SK-N-SH (cell line): ENCODE results near the gene POLQ. TPM values are rescaled to one million over a fixed set of nuclear protein-coding genes. Genes with fewer than 3 reads are reported as not detected.
A peak's percentile ranks its signal among the peaks of the same experiment; 100 is the strongest.

Experiments used
- CTCF ChIA-PET: fragments of 300-600, 350-600 bp; formaldehyde crosslinking; extraction: SDS; loops from one replicate; lab custom pipeline; 2021; lab: Yijun Ruan, JAX
- POLR2A ChIA-PET: fragments of 350-600 bp; sonication (Branson Sonifier 250); formaldehyde crosslinking; extraction: SDS; loops from one replicate; lab custom pipeline; 2020; ENCODE audit warnings: antibody characterized with exemption, inconsistent platforms; lab: Yijun Ruan, JAX
- DNase-seq: peaks from one replicate; pipeline ENCODE4 v3.0.0; 2012
- H2AFZ ChIP-seq: fragments of 200-600 bp; sonication (generic); 2 replicates; pipeline ENCODE4 v1.8.1; 2016; ENCODE audit warnings: antibody characterized with exemption, mild to moderate bottlenecking, low read depth
- H3F3A ChIP-seq: fragments of 200-600 bp; sonication (generic); replicated peaks from 2 replicates; pipeline ENCODE3; 2016; ENCODE audit warnings: antibody characterized with exemption, mild to moderate bottlenecking; ENCODE audit not compliant: insufficient read depth
- H3K27ac ChIP-seq, 2 experiments: fragments of 200-500 bp in 1 of 2; fragments of 200-600 bp in 1 of 2; sonication (Bioruptor generic) in 1 of 2; sonication (generic), shearing (Covaris generic) in 1 of 2; 2 replicates each; pipeline versions ENCODE4 v1.5.1 to v1.6.1; 2014 to 2016; ENCODE audit warnings: low read depth in 2 of 2, inconsistent platforms in 1 of 2, low read length in 1 of 2, mild to moderate bottlenecking in 1 of 2, mixed read lengths in 1 of 2
- H3K27me3 ChIP-seq: fragments of 200-600 bp; sonication (generic), shearing (Covaris generic); 2 replicates; pipeline ENCODE4 v1.6.1; 2016; ENCODE audit warnings: mixed run types; ENCODE audit not compliant: insufficient read depth
- H3K36me3 ChIP-seq, 2 experiments: fragments of 200-500 bp in 1 of 2; fragments of 200-600 bp in 1 of 2; sonication (Bioruptor generic) in 1 of 2; sonication (generic) in 1 of 2; replicated peaks in 1 of 2; 2 replicates each; pipeline versions ENCODE3 to v1.5.1; 2014 to 2016; ENCODE audit warnings: low read length in 1 of 2, mild to moderate bottlenecking in 1 of 2; ENCODE audit not compliant: insufficient read depth in 2 of 2, control insufficient read depth in 1 of 2
- H3K4me1 ChIP-seq, 2 experiments: fragments of 200-500 bp in 1 of 2; fragments of 200-600 bp in 1 of 2; sonication (Bioruptor generic) in 1 of 2; sonication (generic), shearing (Covaris generic) in 1 of 2; 2 replicates each; pipeline versions ENCODE4 v1.5.1 to v1.6.1; 2014 to 2016; ENCODE audit warnings: low read depth in 1 of 2, low read length in 1 of 2, mixed run types in 1 of 2; ENCODE audit not compliant: insufficient read depth in 2 of 2, control insufficient read depth in 1 of 2
- H3K4me2 ChIP-seq: fragments of 200-600 bp; sonication (generic), shearing (Covaris generic); 2 replicates; pipeline ENCODE4 v1.6.1; 2017; ENCODE audit warnings: mixed run types
- H3K4me3 ChIP-seq, 2 experiments: fragments of 200-500 bp in 1 of 2; fragments of 200-600 bp in 1 of 2; sonication (Bioruptor generic) in 1 of 2; sonication (generic), shearing (Covaris generic) in 1 of 2; 2 replicates each; pipeline versions ENCODE4 v1.5.1 to v1.8.1; 2014 to 2016; ENCODE audit warnings: low read depth in 2 of 2, inconsistent platforms in 1 of 2, low read length in 1 of 2, mild to moderate bottlenecking in 1 of 2, mixed read lengths in 1 of 2, moderate library complexity in 1 of 2
- H3K79me2 ChIP-seq: fragments of 200-600 bp; sonication (generic); 2 replicates; pipeline ENCODE4 v1.8.1; 2017; ENCODE audit warnings: mild to moderate bottlenecking; ENCODE audit not compliant: insufficient read depth
- H3K9ac ChIP-seq: fragments of 200-600 bp; sonication (generic); 2 replicates; pipeline ENCODE4 v1.6.1; 2017; ENCODE audit warnings: mixed run types
- H3K9me2 ChIP-seq: fragments of 200-600 bp; sonication (generic); 2 replicates; pipeline ENCODE4 v1.6.1; 2017; ENCODE audit warnings: mixed run types
- H3K9me3 ChIP-seq: fragments of 200-600 bp; sonication (generic); 2 replicates; pipeline ENCODE4 v1.6.1; 2017; ENCODE audit warnings: mixed run types, mild to moderate bottlenecking, moderate library complexity
- H4K20me1 ChIP-seq: fragments of 200-600 bp; sonication (generic); 2 replicates; pipeline ENCODE4 v1.6.1; 2017; ENCODE audit warnings: mild to moderate bottlenecking, mixed run types; ENCODE audit not compliant: insufficient read depth
- EZH2phosphoT487 ChIP-seq: fragments of 200-600 bp; sonication (generic); IDR thresholded peaks from 2 replicates; pipeline ENCODE4 v1.6.1; 2017; ENCODE audit warnings: low read depth, mixed run types, mild to moderate bottlenecking, antibody characterized with exemption, moderate library complexity, borderline replicate concordance
- FOSL2 ChIP-seq: IDR thresholded peaks from 2 replicates; pipeline ENCODE4 v1.4.0; 2012; ENCODE audit warnings: low read depth, mild to moderate bottlenecking, moderate library complexity, borderline replicate concordance
- GABPA ChIP-seq: IDR thresholded peaks from 2 replicates; pipeline ENCODE4 v1.4.0; 2012; ENCODE audit warnings: low read depth, mild to moderate bottlenecking
- GATA2 ChIP-seq: sonication (generic); formaldehyde crosslinking; IDR thresholded peaks from 2 replicates; pipeline ENCODE4 v1.5.0; 2020; ENCODE audit warnings: mild to moderate bottlenecking, missing genetic modification reagents
- MEF2A ChIP-seq: IDR thresholded peaks from 2 replicates; pipeline ENCODE4 v1.4.0; 2012; ENCODE audit warnings: low read depth, borderline replicate concordance
- MXI1 ChIP-seq: IDR thresholded peaks from 2 replicates; pipeline ENCODE4 v1.6.1; 2012; ENCODE audit warnings: mild to moderate bottlenecking, low read depth, low read length, improper control_type of control experiment
- NFIC ChIP-seq: IDR thresholded peaks from 2 replicates; pipeline ENCODE4 v1.4.0; 2012; ENCODE audit warnings: borderline replicate concordance
- NRF1 ChIP-seq: IDR thresholded peaks from 2 replicates; pipeline ENCODE4 v1.6.1; 2012; ENCODE audit warnings: low read depth, mild to moderate bottlenecking, low read length
- POLR2AphosphoS5 ChIP-seq: IDR thresholded peaks from 2 replicates; pipeline ENCODE4 v1.6.1; 2012; ENCODE audit warnings: low read depth, low read length
- RCOR1 ChIP-seq: fragments of 150-350 bp; IDR thresholded peaks from 2 replicates; pipeline ENCODE4 v1.6.1; 2017; ENCODE audit warnings: antibody characterized with exemption, low read length
- SIN3A ChIP-seq: IDR thresholded peaks from 2 replicates; pipeline ENCODE4 v1.6.1; 2012; ENCODE audit warnings: low read depth, mild to moderate bottlenecking, low read length, moderate library complexity, borderline replicate concordance
- TCF12 ChIP-seq: IDR thresholded peaks from 2 replicates; pipeline ENCODE4 v1.4.0; 2012
- TEAD4 ChIP-seq: IDR thresholded peaks from 2 replicates; pipeline ENCODE4 v1.4.0; 2012; ENCODE audit warnings: mild to moderate bottlenecking, borderline replicate concordance; ENCODE audit not compliant: insufficient read depth
- YY1 ChIP-seq: IDR thresholded peaks from 2 replicates; pipeline ENCODE4 v1.4.0; 2012; ENCODE audit warnings: low read depth, mild to moderate bottlenecking
- WGBS: methylation state at CpG from one replicate; pipeline ENCODE4 v1.1.6; 2017; ENCODE audit warnings: low lambda C conversion rate; 5-methylcytosine and 5-hydroxymethylcytosine counted together
- polyA plus RNA-seq, 3 experiments: library from polyadenylated mRNA; depleted of rRNA; stranded (reverse); fragments of >200 nt; gene quantifications; 2 replicates each; pipeline ENCODE4 v1.2.3, GENCODE V29; 2012
- TF ChIP-seq, protein P1 (sequence below): fragments of 150-350 bp; IDR thresholded peaks from 2 replicates; pipeline ENCODE4 v1.6.1; 2017; ENCODE audit warnings: antibody characterized with exemption, low read length, low read depth, borderline replicate concordance
- TF ChIP-seq, protein P2 (sequence below): fragments of 200-600 bp; sonication (generic); IDR thresholded peaks from 2 replicates; pipeline ENCODE4 v1.6.1; 2017; ENCODE audit warnings: antibody characterized with exemption, mild to moderate bottlenecking, moderate library complexity
- TF ChIP-seq, protein P3 (sequence below): IDR thresholded peaks from 2 replicates; pipeline ENCODE4; 2012

The POLQ gene
- polyA plus RNA-seq, 1 of the 3 experiments (the other 2 are of a cell fraction), result 1.4 TPM

DNA sequence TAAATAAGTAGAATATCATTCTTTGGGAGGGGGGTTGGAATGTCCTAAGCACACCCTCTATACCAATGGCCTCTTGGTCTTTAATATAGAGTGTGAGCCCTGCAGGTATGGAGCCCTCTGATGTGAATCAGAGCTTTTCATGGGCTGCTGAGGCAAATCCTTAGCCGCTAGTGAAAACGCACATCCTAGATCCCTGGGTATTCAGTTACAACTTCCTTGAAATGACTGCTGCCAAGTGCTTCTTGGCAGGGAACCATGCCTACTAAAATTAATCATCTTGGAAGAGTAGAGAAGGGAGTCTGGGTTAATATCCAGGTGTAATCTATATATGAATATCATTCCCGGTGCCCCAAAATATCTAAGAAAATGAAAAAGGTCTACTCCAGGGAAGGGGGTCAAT, 109.1 kb downstream of the POLQ start:
- H3K9me2 ChIP-seq, result no peaks in the 10 kb centered on the region
- H3K27me3 ChIP-seq, result no peaks in the 10 kb centered on the region
- ChIA-PET CTCF (interaction anchor here (1.0 kb wide), 1 partner anchor 21 kb away, joined by 3 read pairs; no protein-coding TSS in a partner anchor), POLR2A (no interaction called here)
- H3F3A ChIP-seq, result no peaks in the 10 kb centered on the region
- peaks cover 4 to 5% of the 10 kb centered on the region in 2 experiments for H3K36me3 ChIP-seq
- H3K9me3 ChIP-seq, result no peaks in the 10 kb centered on the region
- H3K4me3 ChIP-seq, result no peak overlapping the region
- no peak overlapping the region for H3K4me2 ChIP-seq
- H4K20me1 ChIP-seq, result no peaks in the 10 kb centered on the region
- H3K27ac ChIP-seq, result no peak overlapping the region
- TF ChIP-seq, protein P1, sequence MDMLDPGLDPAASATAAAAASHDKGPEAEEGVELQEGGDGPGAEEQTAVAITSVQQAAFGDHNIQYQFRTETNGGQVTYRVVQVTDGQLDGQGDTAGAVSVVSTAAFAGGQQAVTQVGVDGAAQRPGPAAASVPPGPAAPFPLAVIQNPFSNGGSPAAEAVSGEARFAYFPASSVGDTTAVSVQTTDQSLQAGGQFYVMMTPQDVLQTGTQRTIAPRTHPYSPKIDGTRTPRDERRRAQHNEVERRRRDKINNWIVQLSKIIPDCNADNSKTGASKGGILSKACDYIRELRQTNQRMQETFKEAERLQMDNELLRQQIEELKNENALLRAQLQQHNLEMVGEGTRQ, result no peak
- TF ChIP-seq NFIC, result 0 out of 2 replicates have a peak, but pooled peaks have one; percentile 17
- TF ChIP-seq NRF1, result no peak
- no peak overlapping the region for H2AFZ ChIP-seq
- WGBS, result 91% methylated on average over 3 of the region's 3 CpGs
- DNase-seq, result no peak
- H3K4me1 ChIP-seq, result no peaks in the 10 kb centered on the region
- no peaks in the 10 kb centered on the region for H3K79me2 ChIP-seq
- H3K9ac ChIP-seq, result no peak overlapping the region

DNA sequence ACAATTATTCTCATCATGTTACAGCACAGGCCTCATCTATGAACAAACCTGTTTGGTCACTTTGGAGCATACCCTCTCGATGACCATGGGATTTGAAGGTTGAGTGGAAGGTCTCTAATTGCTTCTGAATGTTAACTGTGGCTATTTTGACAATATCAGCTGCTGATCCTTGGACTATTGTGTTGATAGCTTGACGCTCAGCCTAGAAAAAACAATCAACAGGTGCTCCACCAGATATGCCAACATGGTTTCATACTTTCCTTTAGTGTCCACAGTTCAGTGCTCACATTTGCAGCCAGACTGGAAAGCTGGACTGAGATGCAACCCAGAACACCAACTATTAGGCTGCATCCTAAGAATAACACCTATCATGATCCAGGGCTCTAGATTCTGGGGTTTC, 109.7 kb downstream of the POLQ start:
- no peaks in the 10 kb centered on the region for H3K79me2 ChIP-seq
- H3K36me3 ChIP-seq, result peaks cover 5 to 8% of the 10 kb centered on the region in 2 experiments
- CTCF ChIA-PET, result interaction anchor here (1.0 kb wide), 1 partner anchor 21 kb away, joined by 3 read pairs; no protein-coding TSS in a partner anchor
- H3K4me1 ChIP-seq, result no peaks in the 10 kb centered on the region
- POLR2A ChIA-PET, result no interaction called here
- H3K9ac ChIP-seq, result no peak overlapping the region
- H3K27me3 ChIP-seq, result no peaks in the 10 kb centered on the region
- no peaks in the 10 kb centered on the region for H3F3A ChIP-seq
- no peak overlapping the region for H2AFZ ChIP-seq
- H3K9me2 ChIP-seq, result no peaks in the 10 kb centered on the region
- DNase-seq, result no peak
- TF ChIP-seq SIN3A, result no peak
- H3K9me3 ChIP-seq, result no peaks in the 10 kb centered on the region
- 100% methylated on average over 2 of the region's 2 CpGs for WGBS
- H3K4me2 ChIP-seq, result no peak overlapping the region
- no peaks in the 10 kb centered on the region for H4K20me1 ChIP-seq
- no peak overlapping the region for H3K4me3 ChIP-seq
- no peak overlapping the region for H3K27ac ChIP-seq

DNA sequence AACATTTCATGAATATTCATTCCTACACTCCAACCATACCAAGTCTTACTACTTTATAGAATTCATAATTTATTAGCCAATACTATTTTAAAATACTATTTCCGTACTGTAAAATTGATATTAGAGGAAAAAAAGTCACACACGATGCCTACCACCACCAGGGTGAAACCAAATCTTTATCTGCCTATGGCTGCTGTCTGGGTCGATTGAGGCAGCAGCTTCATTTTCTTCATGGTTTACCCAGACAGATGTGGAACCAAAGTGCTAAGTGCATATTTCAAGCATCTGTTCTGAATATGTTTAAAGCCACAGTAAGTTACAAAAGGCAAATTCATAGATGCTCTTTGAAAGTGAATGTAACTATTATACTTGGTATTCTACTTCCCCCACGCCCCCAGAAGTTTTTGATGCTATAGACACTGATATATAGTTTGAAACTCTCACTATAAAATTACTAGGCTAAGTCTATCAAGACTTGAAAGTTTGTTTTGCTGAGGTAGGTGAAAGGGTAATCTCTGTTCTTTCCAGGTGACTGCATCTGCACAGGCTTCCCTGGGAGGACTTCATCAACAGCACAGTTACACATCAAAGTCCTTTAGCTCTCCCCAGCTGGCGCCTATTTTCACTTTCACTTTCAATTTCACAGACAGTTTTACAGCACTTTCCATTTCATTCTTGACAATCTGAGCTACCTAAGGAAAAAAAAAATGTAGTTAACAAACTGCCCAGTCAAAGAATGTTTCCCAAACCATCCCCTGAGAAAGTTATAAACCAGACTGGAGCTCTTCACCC, 113.9 kb downstream of the POLQ start:
- peaks cover 11 to 17% of the 10 kb centered on the region in 2 experiments for H3K36me3 ChIP-seq
- no peak overlapping the region; a peak in 1 of 4 replicates for H3K27ac ChIP-seq
- no peaks in the 10 kb centered on the region for H3K4me1 ChIP-seq
- TF ChIP-seq GABPA (no peak), NRF1 (no peak), RCOR1 (no peak), FOSL2 (no peak), GATA2 (no peak), MXI1 (no peak), EZH2phosphoT487 (no peak), TCF12 (no peak), TEAD4 (no peak), YY1 (no peak), POLR2AphosphoS5 (no peak), MEF2A (no peak)
- TF ChIP-seq, protein P1, result no peak
- TF ChIP-seq, protein P2, sequence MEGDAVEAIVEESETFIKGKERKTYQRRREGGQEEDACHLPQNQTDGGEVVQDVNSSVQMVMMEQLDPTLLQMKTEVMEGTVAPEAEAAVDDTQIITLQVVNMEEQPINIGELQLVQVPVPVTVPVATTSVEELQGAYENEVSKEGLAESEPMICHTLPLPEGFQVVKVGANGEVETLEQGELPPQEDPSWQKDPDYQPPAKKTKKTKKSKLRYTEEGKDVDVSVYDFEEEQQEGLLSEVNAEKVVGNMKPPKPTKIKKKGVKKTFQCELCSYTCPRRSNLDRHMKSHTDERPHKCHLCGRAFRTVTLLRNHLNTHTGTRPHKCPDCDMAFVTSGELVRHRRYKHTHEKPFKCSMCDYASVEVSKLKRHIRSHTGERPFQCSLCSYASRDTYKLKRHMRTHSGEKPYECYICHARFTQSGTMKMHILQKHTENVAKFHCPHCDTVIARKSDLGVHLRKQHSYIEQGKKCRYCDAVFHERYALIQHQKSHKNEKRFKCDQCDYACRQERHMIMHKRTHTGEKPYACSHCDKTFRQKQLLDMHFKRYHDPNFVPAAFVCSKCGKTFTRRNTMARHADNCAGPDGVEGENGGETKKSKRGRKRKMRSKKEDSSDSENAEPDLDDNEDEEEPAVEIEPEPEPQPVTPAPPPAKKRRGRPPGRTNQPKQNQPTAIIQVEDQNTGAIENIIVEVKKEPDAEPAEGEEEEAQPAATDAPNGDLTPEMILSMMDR, result no peak
- TF ChIP-seq, protein P3, sequence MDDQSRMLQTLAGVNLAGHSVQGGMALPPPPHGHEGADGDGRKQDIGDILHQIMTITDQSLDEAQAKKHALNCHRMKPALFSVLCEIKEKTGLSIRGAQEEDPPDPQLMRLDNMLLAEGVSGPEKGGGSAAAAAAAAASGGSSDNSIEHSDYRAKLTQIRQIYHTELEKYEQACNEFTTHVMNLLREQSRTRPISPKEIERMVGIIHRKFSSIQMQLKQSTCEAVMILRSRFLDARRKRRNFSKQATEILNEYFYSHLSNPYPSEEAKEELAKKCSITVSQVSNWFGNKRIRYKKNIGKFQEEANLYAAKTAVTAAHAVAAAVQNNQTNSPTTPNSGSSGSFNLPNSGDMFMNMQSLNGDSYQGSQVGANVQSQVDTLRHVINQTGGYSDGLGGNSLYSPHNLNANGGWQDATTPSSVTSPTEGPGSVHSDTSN, result no peak

More for the DNA sequence above, 113.9 kb downstream of the POLQ start:
- Histone ChIP-seq H3K79me2 (no peaks in the 10 kb centered on the region), H3K9me3 (no peaks in the 10 kb centered on the region), H4K20me1 (no peaks in the 10 kb centered on the region), H3K27me3 (no peaks in the 10 kb centered on the region), H3K9me2 (no peaks in the 10 kb centered on the region), H3F3A (no peaks in the 10 kb centered on the region), H3K4me3 (peak overlapping the region in 1 of 2 experiments; percentile 36; a peak in 1 of 4 replicates), H3K4me2 (peak overlapping the region; percentile 71), H3K9ac (no peak overlapping the region), H2AFZ (peak overlapping the region; percentile 75)
- ChIA-PET POLR2A (no interaction called here), CTCF (no interaction called here)
- no peak for DNase-seq
- 91% methylated on average over 5 of the region's 5 CpGs for WGBS
